KG1 (cell line): ENCODE results near the gene BDH1.
A peak's percentile ranks its signal among the peaks of the same experiment; 100 is the strongest.

ENCODE experiments used
- DNase-seq: peaks from one replicate; lab custom pipeline; 2025; lab: John Stamatoyannopoulos, UW

The BDH1 gene

GRCh38 chr3:197504641-197505121, 51.1 kb downstream of the BDH1 start:
- DNase-seq: no peak

- DNase-seq: no peak
Measured at GRCh38 chr3:197504229-197504628, 51.5 kb downstream of the BDH1 start.

GRCh38 chr3:197503652-197504051, 52.1 kb downstream of the BDH1 start:
- DNase-seq: no peak

- peak; percentile 20 for DNase-seq
Measured at GRCh38 chr3:197501879-197502620, 53.7 kb downstream of the BDH1 start.

GRCh38 chr3:197501496-197501878, 54.3 kb downstream of the BDH1 start:
- DNase-seq: no peak

GRCh38 chr3:197500812-197501211, 55.0 kb downstream of the BDH1 start:
- no peak for DNase-seq

- DNase-seq: no peak
Measured at GRCh38 chr3:197499427-197499826, 56.3 kb downstream of the BDH1 start.

GRCh38 chr3:197498499-197499241, 57.1 kb downstream of the BDH1 start:
- DNase-seq: no peak

- no peak for DNase-seq
Measured at GRCh38 chr3:197496746-197497125, 59.0 kb downstream of the BDH1 start.

GRCh38 chr3:197495999-197496745, 59.6 kb downstream of the BDH1 start:
- DNase-seq: no peak

GRCh38 chr3:197495499-197495898, 60.3 kb downstream of the BDH1 start:
- no peak for DNase-seq

GRCh38 chr3:197495059-197495455, 60.7 kb downstream of the BDH1 start:
- no peak for DNase-seq

- no peak for DNase-seq
Measured at GRCh38 chr3:197494366-197495058, 61.3 kb downstream of the BDH1 start.

GRCh38 chr3:197493049-197493448, 62.7 kb downstream of the BDH1 start:
- DNase-seq: no peak

- DNase-seq: no peak
Measured at GRCh38 chr3:197491923-197492664, 63.7 kb downstream of the BDH1 start.

- DNase-seq: no peak
Measured at GRCh38 chr3:197491478-197491877, 64.3 kb downstream of the BDH1 start.

GRCh38 chr3:197490098-197491058, 65.4 kb downstream of the BDH1 start:
- DNase-seq: no peak

- DNase-seq: no peak
Measured at GRCh38 chr3:197487911-197488391, 67.8 kb downstream of the BDH1 start.

- no peak for DNase-seq
Measured at GRCh38 chr3:197486861-197487260, 68.9 kb downstream of the BDH1 start.

- no peak for DNase-seq
Measured at GRCh38 chr3:197485143-197485542, 70.6 kb downstream of the BDH1 start.
